CD4-positive, alpha-beta T cell treated with Interleukin-17A for 1 hour (primary cell): ENCODE data around the gene MVK.

Experiments used
- DNase-seq: peaks from one replicate; pipeline ENCODE4 v3.0.0-alpha.2; 2020

Gene MVK

GRCh38 chr12:109610523-109610922 lies 36.9 kb downstream of the MVK start:
- no peak for DNase-seq

- DNase-seq, result no peak
These were observed 37.6 kb downstream of the MVK start for GRCh38 chr12:109611223-109611622.

GRCh38 chr12:109612003-109612402 lies 38.4 kb downstream of the MVK start:
- DNase-seq, result no peak

GRCh38 chr12:109612975-109613502 lies 39.4 kb downstream of the MVK start:
- DNase-seq, result no peak

GRCh38 chr12:109613649-109614455 lies 40.3 kb downstream of the MVK start:
- DNase-seq, result no peak

- no peak for DNase-seq
These were observed 42.1 kb downstream of the MVK start for GRCh38 chr12:109615556-109616229.

GRCh38 chr12:109617491-109617890 lies 43.9 kb downstream of the MVK start:
- DNase-seq, result no peak

GRCh38 chr12:109618082-109618481 lies 44.5 kb downstream of the MVK start:
- no peak for DNase-seq

GRCh38 chr12:109619002-109619604 lies 45.5 kb downstream of the MVK start:
- no peak for DNase-seq

- DNase-seq, result no peak
These were observed 47.7 kb downstream of the MVK start for GRCh38 chr12:109621211-109621694.

GRCh38 chr12:109621901-109622364 lies 48.3 kb downstream of the MVK start:
- DNase-seq, result no peak

- DNase-seq, result no peak
These were observed 50.9 kb downstream of the MVK start for GRCh38 chr12:109624467-109624866.

GRCh38 chr12:109625131-109625559 lies 51.6 kb downstream of the MVK start:
- DNase-seq, result no peak

GRCh38 chr12:109625749-109626377 lies 52.3 kb downstream of the MVK start:
- DNase-seq, result no peak

- DNase-seq, result no peak
These were observed 53.0 kb downstream of the MVK start for GRCh38 chr12:109626378-109627115.

- no peak for DNase-seq
These were observed 54.0 kb downstream of the MVK start for GRCh38 chr12:109627633-109628032.

- DNase-seq, result no peak
These were observed 56.5 kb downstream of the MVK start for GRCh38 chr12:109630107-109630506.

- DNase-seq, result no peak
These were observed 57.2 kb downstream of the MVK start for GRCh38 chr12:109630815-109631214.

- no peak for DNase-seq
These were observed 57.7 kb downstream of the MVK start for GRCh38 chr12:109631302-109631701.

- DNase-seq, result no peak
These were observed 58.2 kb downstream of the MVK start for GRCh38 chr12:109631751-109632150.

- no peak for DNase-seq
These were observed 58.7 kb downstream of the MVK start for GRCh38 chr12:109632342-109632741.

- no peak for DNase-seq
These were observed 62.1 kb downstream of the MVK start for GRCh38 chr12:109635717-109636116.
